ENCODE results near the gene HMGCS2. TPM values are rescaled to one million over a fixed set of nuclear protein-coding genes. Genes with fewer than 3 reads are reported as not detected.

The HMGCS2 gene
- total and polyA plus RNA-seq, 2 donors (not counting 1 experiment from before 2014, with no cell fraction given) = not detected

- Histone ChIP-seq H3K4me3 (ENCODE audit: control extremely low read depth in 1 of 5, extremely low read depth in 1 of 5, insufficient read depth in 1 of 5, low read depth in 2 of 5, low read length in 4 of 5) (no peak overlapping the region), H3K27ac (ENCODE audit: low read length in 2 of 2) (no peak overlapping the region), H3K79me2 (ENCODE audit: control insufficient read depth, insufficient read depth, low read length) (no peaks in the 10 kb centered on the region), H3K4me2 (replicated peaks; ENCODE audit: low read depth, low read length, poor library complexity, severe bottlenecking) (no peak overlapping the region), H3K36me3 (replicated peaks in 1 of 2; ENCODE audit: control extremely low read depth in 1 of 2, control insufficient read depth in 1 of 2, extremely low read depth in 1 of 2, insufficient read depth in 2 of 2, low read length in 1 of 2) (no peaks in the 10 kb centered on the region), H4K20me1 (ENCODE audit: control insufficient read depth, insufficient read depth, low read length, poor library complexity, severe bottlenecking) (no peaks in the 10 kb centered on the region), H3K27me3 (replicated peaks in 1 of 4; ENCODE audit: control extremely low read depth in 1 of 4, control insufficient read depth in 3 of 4, insufficient read depth in 4 of 4, low read length in 3 of 4) (no peaks in the 10 kb centered on the region), H2AFZ (ENCODE audit: insufficient read depth, low read depth, low read length, poor library complexity, severe bottlenecking) (no peak overlapping the region), H3K9me3 (ENCODE audit: control extremely low read depth in 1 of 3, control insufficient read depth in 2 of 3, insufficient read depth in 1 of 3, low read length in 2 of 3) (peaks cover 0 to 4% (median 0%) of the 10 kb centered on the region in 3 donors), H3K9ac (ENCODE audit: low read length) (no peak overlapping the region), H3K4me1 (ENCODE audit: control insufficient read depth in 2 of 2, insufficient read depth in 2 of 2, low read length in 2 of 2) (no peaks in the 10 kb centered on the region)
- ATAC-seq (ENCODE audit: low read depth) (no peak), DNase-seq (no peak)
- peaks cover 5% of the 10 kb centered on the region for H3K4me1 Mint-ChIP-seq
- no peaks in the 10 kb centered on the region for H3K9me3 Mint-ChIP-seq (ENCODE audit: insufficient read depth)
- no CpG with 5 or more reads among the region's 1 CpG for WGBS (ENCODE audit: insufficient coverage)
- no peak overlapping the region for H3K4me3 Mint-ChIP-seq
- ChIA-PET POLR2A (no interaction called here), CTCF (no interaction called here)
- intact Hi-C loops (cut with micrococcal nuclease) = no loop called here
- no peak overlapping the region for H3K27ac Mint-ChIP-seq
- H3K27me3 Mint-ChIP-seq = no peaks in the 10 kb centered on the region
- no peak for TF ChIP-seq EZH2 (IDR thresholded peaks at IDR 0.05; ENCODE audit: borderline replicate concordance, insufficient read depth, low read depth, low read length, poor library complexity, severe bottlenecking)
- TF ChIP-seq CTCF (IDR thresholded peaks at IDR 0.05) = no peak
These were observed 40.7 kb downstream of the HMGCS2 start for GRCh38 chr1:119727991-119728390.

GRCh38 chr1:119725626-119726025 lies 43.1 kb downstream of the HMGCS2 start:
- no peak overlapping the region for H2AFZ ChIP-seq (ENCODE audit: insufficient read depth, low read depth, low read length, poor library complexity, severe bottlenecking)
- no peak overlapping the region for H3K27ac ChIP-seq (ENCODE audit: low read length in 2 of 2)
- ATAC-seq (ENCODE audit: low read depth) (no peak), DNase-seq (no peak)
- CTCF ChIA-PET = no interaction called here
- no peaks in the 10 kb centered on the region for H4K20me1 ChIP-seq (ENCODE audit: control insufficient read depth, insufficient read depth, low read length, poor library complexity, severe bottlenecking)
- Mint-ChIP-seq H3K9me3 (ENCODE audit: insufficient read depth) (no peaks in the 10 kb centered on the region), H3K27ac (no peak overlapping the region), H3K27me3 (no peaks in the 10 kb centered on the region), H3K4me3 (no peak overlapping the region), H3K4me1 (peaks cover 5% of the 10 kb centered on the region)
- H3K4me3 ChIP-seq (ENCODE audit: control extremely low read depth in 1 of 5, extremely low read depth in 1 of 5, insufficient read depth in 1 of 5, low read depth in 2 of 5, low read length in 4 of 5) = no peak overlapping the region
- no peaks in the 10 kb centered on the region for H3K27me3 ChIP-seq (replicated peaks in 1 of 4; ENCODE audit: control extremely low read depth in 1 of 4, control insufficient read depth in 3 of 4, insufficient read depth in 4 of 4, low read length in 3 of 4)
- no peaks in the 10 kb centered on the region for H3K36me3 ChIP-seq (replicated peaks in 1 of 2; ENCODE audit: control extremely low read depth in 1 of 2, control insufficient read depth in 1 of 2, extremely low read depth in 1 of 2, insufficient read depth in 2 of 2, low read length in 1 of 2)
- no peaks in the 10 kb centered on the region for H3K79me2 ChIP-seq (ENCODE audit: control insufficient read depth, insufficient read depth, low read length)
- TF ChIP-seq CTCF (IDR thresholded peaks at IDR 0.05) (no peak), EZH2 (IDR thresholded peaks at IDR 0.05; ENCODE audit: borderline replicate concordance, insufficient read depth, low read depth, low read length, poor library complexity, severe bottlenecking) (no peak)
- POLR2A ChIA-PET = no interaction called here
- no peaks in the 10 kb centered on the region for H3K4me1 ChIP-seq (ENCODE audit: control insufficient read depth in 2 of 2, insufficient read depth in 2 of 2, low read length in 2 of 2)
- peaks cover 0 to 4% (median 0%) of the 10 kb centered on the region in 3 donors for H3K9me3 ChIP-seq (ENCODE audit: control extremely low read depth in 1 of 3, control insufficient read depth in 2 of 3, insufficient read depth in 1 of 3, low read length in 2 of 3)
- 100% methylated on average over 4 of the region's 5 CpGs for WGBS (ENCODE audit: insufficient coverage)
- no peak overlapping the region for H3K9ac ChIP-seq (ENCODE audit: low read length)
- intact Hi-C loops (cut with micrococcal nuclease) = no loop called here
- no peak overlapping the region for H3K4me2 ChIP-seq (replicated peaks; ENCODE audit: low read depth, low read length, poor library complexity, severe bottlenecking)
